Stimulated activated CD8-positive, alpha-beta memory T cell treated with anti-CD3 and anti-CD28 coated beads, Interleukin-4, amount 100 ng/mL, for 24 hours (primary cell): ENCODE results near the gene KCNJ1.

ENCODE experiments used
- DNase-seq: peaks from one replicate; pipeline ENCODE4 v3.0.0-alpha.2; 2020; ENCODE audit warnings: low read depth

KCNJ1 gene

GRCh38 chr11:128867277-128867676, at the start of gene KCNJ1:
Gene KCNJ1 (minus strand): TSS chr11:128867296. CDS start chr11:128840243, 27,053 bp downstream.
- DNase-seq: no peak

- no peak for DNase-seq
These were observed 49.6 kb upstream of the KCNJ1 start for GRCh38 chr11:128916681-128917080.

- no peak for DNase-seq
These were observed 49.0 kb upstream of the KCNJ1 start for GRCh38 chr11:128916037-128916572.

GRCh38 chr11:128915149-128915521, 48.0 kb upstream of the KCNJ1 start:
- DNase-seq: no peak

GRCh38 chr11:128914216-128915148, 47.4 kb upstream of the KCNJ1 start:
- no peak for DNase-seq

- no peak for DNase-seq
These were observed 46.7 kb upstream of the KCNJ1 start for GRCh38 chr11:128913806-128914205.

GRCh38 chr11:128911701-128912100, 44.6 kb upstream of the KCNJ1 start:
- no peak for DNase-seq

GRCh38 chr11:128911239-128911638, 44.1 kb upstream of the KCNJ1 start:
- no peak for DNase-seq

GRCh38 chr11:128910576-128910975, 43.5 kb upstream of the KCNJ1 start:
- no peak for DNase-seq

- DNase-seq: no peak
These were observed 42.5 kb upstream of the KCNJ1 start for GRCh38 chr11:128909438-128910125.

- no peak for DNase-seq
These were observed 41.5 kb upstream of the KCNJ1 start for GRCh38 chr11:128908391-128909246.

GRCh38 chr11:128907585-128907984, 40.5 kb upstream of the KCNJ1 start:
- no peak for DNase-seq

GRCh38 chr11:128906185-128907050, 39.3 kb upstream of the KCNJ1 start:
- DNase-seq: no peak

GRCh38 chr11:128905345-128906184, 38.5 kb upstream of the KCNJ1 start:
- peak; percentile 14 for DNase-seq

GRCh38 chr11:128904656-128905344, 37.7 kb upstream of the KCNJ1 start:
- DNase-seq: no peak

- DNase-seq: no peak
These were observed 37.2 kb upstream of the KCNJ1 start for GRCh38 chr11:128904303-128904655.

GRCh38 chr11:128903248-128904061, 36.4 kb upstream of the KCNJ1 start:
- no peak for DNase-seq

GRCh38 chr11:128902515-128903066, 35.5 kb upstream of the KCNJ1 start:
- no peak for DNase-seq
